Measurements from ENCODE around the gene SLC37A4. TPM values are rescaled to one million over a fixed set of nuclear protein-coding genes. Genes with fewer than 3 reads are reported as not detected.

SLC37A4 gene
- total RNA-seq, 4 donors from 2014 or later: 29.7 to 72.9 (median 56.4) TPM

DNA sequence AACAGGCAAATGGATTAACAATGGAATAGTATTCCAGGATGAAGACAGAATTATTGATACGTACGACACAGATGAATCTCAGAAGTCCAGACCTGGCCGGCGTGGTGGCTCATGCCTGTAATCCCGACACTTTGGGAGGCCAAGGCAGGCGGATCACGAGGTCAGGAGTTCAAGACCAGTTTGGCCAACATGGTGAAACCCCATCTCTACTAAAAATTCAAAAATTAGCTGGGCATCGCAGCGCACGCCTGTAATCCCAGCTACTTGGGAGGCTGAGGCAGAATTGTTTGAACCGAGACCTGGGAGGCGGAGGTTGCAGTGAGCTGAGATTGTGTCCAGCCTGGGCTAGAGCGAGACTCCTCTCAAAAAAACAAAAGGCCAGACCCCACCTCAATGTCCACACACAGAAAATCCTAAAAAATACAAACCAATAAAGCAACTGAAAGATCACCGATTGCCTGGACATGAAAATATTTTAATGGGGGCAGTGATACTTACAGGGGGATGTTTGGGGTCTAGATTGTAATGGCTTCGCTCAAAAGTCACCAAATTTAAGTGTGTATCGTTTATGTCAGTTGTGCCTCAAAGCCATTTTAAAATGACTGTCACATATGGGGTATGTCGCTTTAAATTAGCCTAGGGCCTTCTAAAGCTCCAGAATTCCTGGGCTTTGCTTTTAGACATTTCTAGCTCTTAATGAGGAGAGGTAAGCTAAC, 16.3 kb downstream of the SLC37A4 start:
- H3K27me3 ChIP-seq: no peaks in the 10 kb centered on the region
- no peaks in the 10 kb centered on the region for H3K9me3 ChIP-seq
- no peak for ATAC-seq
- in situ Hi-C loops (cut with MboI; ENCODE audit: low sequenced_read_pairs in 4 of 4) (no loop called here), intact Hi-C loops (cut with DNase I; ENCODE audit: low total_unique reads) (no loop called here)
- peak overlapping the region in 2 of 4 donors; percentile 8 to 35 for H3K27ac ChIP-seq
- TF ChIP-seq POLR2A (IDR thresholded peaks at IDR 0.05): no peak
- TF ChIP-seq, protein P1, sequence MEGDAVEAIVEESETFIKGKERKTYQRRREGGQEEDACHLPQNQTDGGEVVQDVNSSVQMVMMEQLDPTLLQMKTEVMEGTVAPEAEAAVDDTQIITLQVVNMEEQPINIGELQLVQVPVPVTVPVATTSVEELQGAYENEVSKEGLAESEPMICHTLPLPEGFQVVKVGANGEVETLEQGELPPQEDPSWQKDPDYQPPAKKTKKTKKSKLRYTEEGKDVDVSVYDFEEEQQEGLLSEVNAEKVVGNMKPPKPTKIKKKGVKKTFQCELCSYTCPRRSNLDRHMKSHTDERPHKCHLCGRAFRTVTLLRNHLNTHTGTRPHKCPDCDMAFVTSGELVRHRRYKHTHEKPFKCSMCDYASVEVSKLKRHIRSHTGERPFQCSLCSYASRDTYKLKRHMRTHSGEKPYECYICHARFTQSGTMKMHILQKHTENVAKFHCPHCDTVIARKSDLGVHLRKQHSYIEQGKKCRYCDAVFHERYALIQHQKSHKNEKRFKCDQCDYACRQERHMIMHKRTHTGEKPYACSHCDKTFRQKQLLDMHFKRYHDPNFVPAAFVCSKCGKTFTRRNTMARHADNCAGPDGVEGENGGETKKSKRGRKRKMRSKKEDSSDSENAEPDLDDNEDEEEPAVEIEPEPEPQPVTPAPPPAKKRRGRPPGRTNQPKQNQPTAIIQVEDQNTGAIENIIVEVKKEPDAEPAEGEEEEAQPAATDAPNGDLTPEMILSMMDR (IDR thresholded peaks at IDR 0.05 in 4 of 5, conservative IDR thresholded peaks at IDR 0.05 in 1 of 5): no peak
- no peak for DNase-seq
- peaks cover 0 to 58% of the 10 kb centered on the region in 2 donors for H3K36me3 ChIP-seq
- H3K4me1 ChIP-seq: peaks cover 22 to 23% of the 10 kb centered on the region in 2 donors
- H3K4me3 ChIP-seq: no peak overlapping the region

DNA sequence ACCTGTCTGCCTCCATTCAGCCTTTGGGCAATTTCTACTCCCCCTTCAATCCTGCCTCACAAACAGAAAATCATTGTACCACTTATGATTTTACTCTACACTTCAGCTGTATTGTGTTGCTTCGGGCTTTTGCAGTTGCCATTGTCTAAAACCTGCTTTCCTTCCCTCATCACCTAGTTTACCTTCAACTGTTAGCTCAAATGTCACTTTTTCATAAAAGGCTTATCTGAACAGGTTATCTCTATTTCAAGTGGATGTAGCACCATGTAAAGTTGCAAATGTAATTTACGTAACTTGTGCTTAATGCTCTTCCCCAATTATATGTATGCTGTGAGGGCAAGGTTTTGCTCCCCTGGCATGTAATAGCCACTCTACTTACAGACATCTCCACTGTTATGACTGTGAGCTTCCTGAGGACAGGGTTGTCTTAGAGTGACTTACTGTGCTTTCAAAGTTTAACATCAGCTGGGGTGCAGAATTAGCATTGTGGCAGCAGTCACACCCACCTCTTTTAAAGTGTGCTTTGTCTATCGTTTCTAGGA, 18.0 kb downstream of the SLC37A4 start:
- H3K9me3 ChIP-seq: no peaks in the 10 kb centered on the region
- in situ Hi-C loops (cut with MboI; ENCODE audit: low sequenced_read_pairs in 4 of 4): no loop called here
- DNase-seq: no peak
- peaks cover 0 to 67% of the 10 kb centered on the region in 2 donors for H3K36me3 ChIP-seq
- H3K27me3 ChIP-seq: no peaks in the 10 kb centered on the region
- no peak overlapping the region for H3K4me3 ChIP-seq
- no peak overlapping the region for H3K27ac ChIP-seq
- H3K4me1 ChIP-seq: peaks cover 21 to 22% of the 10 kb centered on the region in 2 donors
- ATAC-seq: no peak
- TF ChIP-seq POLR2A (IDR thresholded peaks at IDR 0.05): no peak
- TF ChIP-seq, protein P1 (IDR thresholded peaks at IDR 0.05 in 4 of 5, conservative IDR thresholded peaks at IDR 0.05 in 1 of 5): no peak
- intact Hi-C loops (cut with DNase I; ENCODE audit: low total_unique reads): no loop called here

DNA sequence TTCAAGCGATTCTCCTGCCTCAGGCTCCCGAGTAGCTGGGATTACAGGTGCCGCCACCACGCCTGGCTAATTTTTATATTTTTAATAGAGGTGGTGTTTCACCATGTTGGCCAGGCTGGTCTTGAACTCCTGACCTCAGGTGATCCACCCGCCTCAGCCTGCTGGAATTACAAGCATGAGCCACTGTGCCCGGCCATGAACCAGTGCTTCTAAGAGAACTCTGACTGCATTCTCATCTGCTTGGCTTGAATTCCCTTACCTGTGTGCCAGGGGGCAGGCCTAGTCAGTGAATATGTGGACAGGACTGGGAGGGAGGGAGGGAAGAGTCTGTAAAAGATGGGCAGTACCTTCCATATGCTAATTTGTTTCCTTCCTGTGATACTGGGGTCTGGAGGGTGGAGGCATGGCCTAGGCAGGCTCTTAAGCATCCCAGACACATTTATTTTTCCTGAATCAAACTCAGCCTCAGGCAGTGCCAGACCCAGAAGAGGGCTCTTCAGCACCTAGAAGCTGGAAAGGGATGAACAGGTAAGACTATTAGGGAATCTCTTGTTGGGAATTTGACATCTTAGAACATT, 19.1 kb downstream of the SLC37A4 start:
- no peak overlapping the region for H3K27ac ChIP-seq
- peaks cover 0 to 77% of the 10 kb centered on the region in 2 donors for H3K36me3 ChIP-seq
- no peaks in the 10 kb centered on the region for H3K9me3 ChIP-seq
- H3K27me3 ChIP-seq: no peaks in the 10 kb centered on the region
- in situ Hi-C loops (cut with MboI; ENCODE audit: low sequenced_read_pairs in 4 of 4): no loop called here
- no peak overlapping the region for H3K4me3 ChIP-seq
- ATAC-seq: no peak
- intact Hi-C loops (cut with DNase I; ENCODE audit: low total_unique reads): no loop called here
- TF ChIP-seq, protein P1 (IDR thresholded peaks at IDR 0.05 in 4 of 5, conservative IDR thresholded peaks at IDR 0.05 in 1 of 5): no peak
- TF ChIP-seq POLR2A (IDR thresholded peaks at IDR 0.05): no peak
- DNase-seq: no peak
- H3K4me1 ChIP-seq: peaks cover 11 to 13% of the 10 kb centered on the region in 2 donors

DNA sequence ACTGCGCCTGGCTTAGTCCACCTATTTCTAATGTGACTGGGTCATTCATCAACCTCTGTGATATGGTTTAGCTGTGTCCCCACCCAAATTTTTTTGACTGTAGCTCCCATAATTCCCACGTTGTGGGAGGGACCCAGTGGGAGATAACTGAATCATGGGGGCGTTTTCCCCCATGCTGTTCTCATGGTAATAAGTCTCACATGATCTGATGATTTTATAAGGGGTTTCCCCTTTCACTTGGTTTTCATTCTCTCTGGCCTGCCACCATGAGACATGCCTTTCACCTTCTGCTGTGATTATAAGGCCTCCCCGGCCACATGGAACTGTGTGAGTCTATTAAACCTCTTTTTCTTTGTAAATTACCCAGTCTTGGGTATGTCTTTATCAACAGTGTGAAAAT, 24.0 kb downstream of the SLC37A4 start:
- ATAC-seq (no peak), DNase-seq (no peak)
- in situ Hi-C loops (cut with MboI; ENCODE audit: low sequenced_read_pairs in 4 of 4) (no loop called here), intact Hi-C loops (cut with DNase I; ENCODE audit: low total_unique reads) (no loop called here)
- H3K9me3 ChIP-seq: no peaks in the 10 kb centered on the region
- no peak overlapping the region for H3K4me3 ChIP-seq
- no peak overlapping the region for H3K27ac ChIP-seq
- no peaks in the 10 kb centered on the region for H3K4me1 ChIP-seq
- TF ChIP-seq POLR2A (IDR thresholded peaks at IDR 0.05): no peak
- TF ChIP-seq, protein P1 (IDR thresholded peaks at IDR 0.05 in 4 of 5, conservative IDR thresholded peaks at IDR 0.05 in 1 of 5): no peak
- no peaks in the 10 kb centered on the region for H3K27me3 ChIP-seq
- H3K36me3 ChIP-seq: peaks cover 0 to 41% of the 10 kb centered on the region in 2 donors

Measured in gastrocnemius medialis (tissue), 4 donors.